B cell (primary cell): Measurements from ENCODE around the gene S1PR5. TPM values are rescaled to one million over a fixed set of nuclear protein-coding genes. Genes with fewer than 3 reads are reported as not detected.
A peak's percentile ranks its signal among the peaks of the same experiment; 100 is the strongest.

Experiments used
- ATAC-seq: fragments of 200-7000 bp; cut with Tn5 transposase; one replicate; pipeline ENCODE4 v1.10.0; 2021; ENCODE audit warnings: low read depth, mild to moderate bottlenecking, moderate number of reproducible peaks, moderate library complexity
- CTCF ChIA-PET: fragments of 350-600 bp; sonication (Branson Sonifier 250); formaldehyde crosslinking; loops from one replicate; lab custom pipeline; 2021; ENCODE audit warnings: antibody characterized with exemption, inconsistent platforms; lab: Charles Lee
- POLR2A ChIA-PET: fragments of 350-600 bp; sonication (Branson Sonifier 250); formaldehyde crosslinking; loops from one replicate; lab custom pipeline; 2021; ENCODE audit warnings: antibody characterized with exemption; lab: Charles Lee
- DNase-seq: peaks from one replicate; pipeline ENCODE4 v3.0.0; 2013
- H2AFZ ChIP-seq: 2 replicates; pipeline ENCODE4 v1.6.1; 2012; ENCODE audit warnings: mild to moderate bottlenecking, low read depth, low read length; ENCODE audit not compliant: insufficient read depth, poor library complexity, severe bottlenecking
- H3K27ac ChIP-seq, 2 donors: 1 replicate in 1 of 2; 2 replicates in 1 of 2; pipeline ENCODE4 v1.5.1; 2012 to 2013; ENCODE audit warnings: low read length in 2 of 2, mild to moderate bottlenecking in 2 of 2, moderate library complexity in 1 of 2
- H3K27me3 ChIP-seq, 4 experiments: fragments of 200-600 bp in 1 of 4; sonication (generic) in 1 of 4; replicated peaks in 1 of 4; 1 replicate in 2 of 4; 2 replicates in 2 of 4; pipeline versions ENCODE4 v1.6.1 to v1.7.0; 2013 to 2016; ENCODE audit warnings: low read length in 3 of 4, mild to moderate bottlenecking in 2 of 4, mixed read lengths in 1 of 4, moderate library complexity in 1 of 4; ENCODE audit not compliant: insufficient read depth in 4 of 4, control insufficient read depth in 3 of 4; ENCODE audit errors: control extremely low read depth in 1 of 4
- H3K36me3 ChIP-seq, 2 experiments: replicated peaks in 1 of 2; 1 replicate in 1 of 2; 2 replicates in 1 of 2; pipeline versions ENCODE4 v1.6.1 to v1.7.1; 2013; ENCODE audit warnings: low read length in 1 of 2; ENCODE audit not compliant: insufficient read depth in 2 of 2, control insufficient read depth in 1 of 2; ENCODE audit errors: control extremely low read depth in 1 of 2, extremely low read depth in 1 of 2
- H3K4me1 ChIP-seq, 2 donors: fragments of 200-600 bp in 1 of 2; sonication (generic) in 1 of 2; 1 replicate in 1 of 2; 2 replicates in 1 of 2; pipeline versions ENCODE4 v1.5.1 to v1.6.1; 2013 to 2017; ENCODE audit warnings: low read length in 2 of 2; ENCODE audit not compliant: control insufficient read depth in 2 of 2, insufficient read depth in 2 of 2
- H3K4me2 ChIP-seq: replicated peaks from 2 replicates; pipeline ENCODE3; 2012; ENCODE audit warnings: mild to moderate bottlenecking, low read depth, low read length; ENCODE audit not compliant: poor library complexity, severe bottlenecking
- H3K4me3 ChIP-seq, 5 experiments: fragments of 200-600 bp in 1 of 5; sonication (generic) in 1 of 5; 1 replicate in 3 of 5; 2 replicates in 2 of 5; pipeline versions ENCODE4 v1.5.1 to v1.7.0; 2011 to 2016; ENCODE audit warnings: low read length in 4 of 5, mild to moderate bottlenecking in 4 of 5, low read depth in 2 of 5, control low read depth in 1 of 5, moderate library complexity in 1 of 5; ENCODE audit not compliant: insufficient read depth in 1 of 5; ENCODE audit errors: control extremely low read depth in 1 of 5, extremely low read depth in 1 of 5
- H3K79me2 ChIP-seq: fragments of 200-600 bp; sonication (generic); one replicate; pipeline ENCODE4 v1.6.0; 2016; ENCODE audit warnings: low read length; ENCODE audit not compliant: control insufficient read depth, insufficient read depth
- H3K9ac ChIP-seq: fragments of 200-600 bp; sonication (generic); 2 replicates; pipeline ENCODE4 v1.6.1; 2017; ENCODE audit warnings: mild to moderate bottlenecking, low read length, moderate library complexity
- H3K9me3 ChIP-seq, 3 donors: one replicate each; pipeline versions ENCODE4 v1.6.1 to v1.7.1; 2013; ENCODE audit warnings: low read length in 2 of 3; ENCODE audit not compliant: control insufficient read depth in 2 of 3, insufficient read depth in 1 of 3; ENCODE audit errors: control extremely low read depth in 1 of 3
- H4K20me1 ChIP-seq: 2 replicates; pipeline ENCODE4 v1.6.0; 2012; ENCODE audit warnings: mild to moderate bottlenecking, low read length; ENCODE audit not compliant: insufficient read depth, control insufficient read depth, poor library complexity, severe bottlenecking
- H3K27ac Mint-ChIP-seq: one replicate; pipeline ENCODE4 v1.8.0; 2021; ENCODE audit warnings: mixed read lengths
- H3K27me3 Mint-ChIP-seq: one replicate; pipeline ENCODE4 v1.8.0; 2021; ENCODE audit warnings: mixed read lengths
- H3K4me1 Mint-ChIP-seq: one replicate; pipeline ENCODE4 v1.8.0; 2021; ENCODE audit warnings: mixed read lengths
- H3K4me3 Mint-ChIP-seq: one replicate; pipeline ENCODE4 v1.8.0; 2021; ENCODE audit warnings: mixed read lengths
- H3K9me3 Mint-ChIP-seq: one replicate; pipeline ENCODE4 v1.8.0; 2022; ENCODE audit warnings: mixed read lengths; ENCODE audit not compliant: insufficient read depth
- CTCF ChIP-seq: fragments of 200-600 bp; IDR thresholded peaks from one replicate; pipeline ENCODE4 v1.8.0; 2022; ENCODE audit warnings: antibody characterized with exemption, mild to moderate bottlenecking
- EZH2 ChIP-seq: IDR thresholded peaks from 2 replicates; pipeline ENCODE4 v1.6.1; 2012; ENCODE audit warnings: borderline replicate concordance, low read depth, mild to moderate bottlenecking, moderate library complexity, low read length; ENCODE audit not compliant: insufficient read depth, poor library complexity, severe bottlenecking
- WGBS: methylation state at CpG from one replicate; pipeline ENCODE4 v1.1.5; 2013; ENCODE audit warnings: missing lambda C conversion rate; ENCODE audit not compliant: insufficient coverage; 5-methylcytosine and 5-hydroxymethylcytosine counted together
- intact Hi-C: fragments of 100-400 bp; cut with micrococcal nuclease; formaldehyde crosslinking; loops from one replicate; pipeline ENCODE4 v1.10.0; 2022
- polyA plus RNA-seq: library from polyadenylated mRNA; depleted of rRNA; stranded (reverse); fragments of >200 nt; gene quantifications from 2 replicates; pipeline ENCODE4 v1.2.3, GENCODE V29; 2012
- total RNA-seq, 2 donors: library from RNA; stranded (reverse); fragments of 120-200 nt in 1 of 2; gene quantifications; 1 replicate in 1 of 2; 2 replicates in 1 of 2; pipeline versions ENCODE4 v1.2.3 to v1.2.4, GENCODE V29; 2013 to 2022

Gene S1PR5
- total and polyA plus RNA-seq, 2 donors (not counting 1 experiment from before 2014, with no cell fraction given) = 0.27 to 0.67 TPM

- ChIA-PET CTCF (interaction anchor here (0.6 to 2.2 kb wide), 12 partner anchors 11 to 163 kb away, joined by 3 to 14 read pairs (median 7); partner anchors contain the start of genes CDC37, CDKN2D and KRI1), POLR2A (interaction anchor here (0.5 to 2.6 kb wide), 10 partner anchors 8 to 291 kb away, joined by 3 to 15 read pairs (median 4); partner anchors contain the start of genes ATG4D, CDKN2D and KRI1)
- H3K4me3 Mint-ChIP-seq = peak overlapping the region; percentile 68
- Histone ChIP-seq H3K4me1 (peaks cover 37 to 44% of the 10 kb centered on the region in 2 donors), H3K4me3 (peak overlapping the region in 1 of 5 experiments; percentile 24), H4K20me1 (peaks cover 23% of the 10 kb centered on the region), H3K4me2 (peak overlapping the region; percentile 55), H3K27ac (peak overlapping the region; percentile 58 to 81), H3K9me3 (peaks cover 0 to 5% (median 0%) of the 10 kb centered on the region in 3 donors), H3K79me2 (peaks cover 15% of the 10 kb centered on the region), H3K27me3 (no peaks in the 10 kb centered on the region), H2AFZ (peak overlapping the region; percentile 38), H3K36me3 (peaks cover 7 to 77% of the 10 kb centered on the region in 2 experiments), H3K9ac (peak overlapping the region; percentile 19)
- WGBS = 4% methylated on average over 12 of the region's 12 CpGs
- intact Hi-C loops = loop anchor here (1.0 kb wide), 1 partner anchor 11 kb away; no protein-coding TSS in a partner anchor
- ATAC-seq = peak; percentile 78
- H3K4me1 Mint-ChIP-seq = peaks cover 34% of the 10 kb centered on the region
- H3K9me3 Mint-ChIP-seq = no peaks in the 10 kb centered on the region
- peak overlapping the region; percentile 97 for H3K27ac Mint-ChIP-seq
- no peaks in the 10 kb centered on the region for H3K27me3 Mint-ChIP-seq
- DNase-seq = peak; percentile 79
- no peak for TF ChIP-seq EZH2
- no peak for TF ChIP-seq CTCF
Observed at GRCh38 chr19:10553943-10554381, 36.7 kb upstream of the S1PR5 start.

- CTCF ChIA-PET = interaction anchor here (0.6 to 2.2 kb wide), 11 partner anchors 10 to 162 kb away, joined by 3 to 14 read pairs (median 7); partner anchors contain the start of genes CDC37, CDKN2D and KRI1
- WGBS = 12% methylated on average over 9 of the region's 13 CpGs
- Histone ChIP-seq H3K27me3 (no peaks in the 10 kb centered on the region), H3K4me1 (peaks cover 37 to 44% of the 10 kb centered on the region in 2 donors), H3K4me2 (peak overlapping the region; percentile 55), H3K27ac (peak overlapping the region; percentile 58 to 81), H3K4me3 (peak overlapping the region in 1 of 5 experiments; percentile 24), H3K9me3 (peaks cover 0 to 5% (median 0%) of the 10 kb centered on the region in 3 donors), H4K20me1 (peaks cover 22% of the 10 kb centered on the region), H2AFZ (no peak overlapping the region), H3K36me3 (peaks cover 7 to 81% of the 10 kb centered on the region in 2 experiments), H3K79me2 (peaks cover 19% of the 10 kb centered on the region), H3K9ac (peak overlapping the region; percentile 19)
- H3K9me3 Mint-ChIP-seq = no peaks in the 10 kb centered on the region
- ATAC-seq (no peak), DNase-seq (no peak)
- H3K27ac Mint-ChIP-seq = peak overlapping the region; percentile 97
- peaks cover 34% of the 10 kb centered on the region for H3K4me1 Mint-ChIP-seq
- no peak for TF ChIP-seq EZH2
- no peak for TF ChIP-seq CTCF
- intact Hi-C loops = no loop called here
- peak overlapping the region; percentile 68 for H3K4me3 Mint-ChIP-seq
- no peaks in the 10 kb centered on the region for H3K27me3 Mint-ChIP-seq
- POLR2A ChIA-PET = interaction anchor here (0.5 to 2.6 kb wide), 10 partner anchors 9 to 216 kb away, joined by 3 to 15 read pairs (median 5); partner anchors contain the start of genes ATG4D, CDKN2D and KRI1
Observed at GRCh38 chr19:10553087-10553667, 35.9 kb upstream of the S1PR5 start.
